ENCODE measurements around the gene BABAM2. TPM values are rescaled to one million over a fixed set of nuclear protein-coding genes. Genes with fewer than 3 reads are reported as not detected.

BABAM2 gene
- total and polyA plus RNA-seq, 2 experiments from 2014 or later: 17.8 to 21.5 TPM

- Mint-ChIP-seq H3K27ac (no peak overlapping the region), H3K9me3 (no peaks in the 10 kb centered on the region), H3K36me3 (ENCODE audit: low read depth) (no peaks in the 10 kb centered on the region), H3K4me1 (no peaks in the 10 kb centered on the region), H3K4me3 (no peak overlapping the region), H3K27me3 (ENCODE audit: insufficient read depth, low read depth, poor library complexity) (no peaks in the 10 kb centered on the region)
- H2AFZ ChIP-seq: no peak overlapping the region
- no peak overlapping the region for H3K27ac ChIP-seq (ENCODE audit: low read depth)
- ATAC-seq (no peak), DNase-seq (ENCODE audit: low spot score) (no peak)
- no peak overlapping the region for H3K4me2 ChIP-seq
- no peaks in the 10 kb centered on the region for H3K36me3 ChIP-seq (ENCODE audit: insufficient read depth)
- TF ChIP-seq CTCF (conservative IDR thresholded peaks at IDR 0.05; ENCODE audit: low read depth in 2 of 2) (no peak), POLR2AphosphoS5 (IDR thresholded peaks at IDR 0.05; ENCODE audit: low read depth) (no peak), STAT1 (IDR thresholded peaks at IDR 0.05; ENCODE audit: unreplicated experiment) (no peak), ZNF462 (CRISPR knock-in tag; IDR thresholded peaks at IDR 0.05) (no peak), EZH2 (IDR thresholded peaks at IDR 0.05; ENCODE audit: low read depth, unreplicated experiment) (no peak), CREB1 (CRISPR knock-in tag; IDR thresholded peaks at IDR 0.05; ENCODE audit: low read depth) (no peak), ETS1 (IDR thresholded peaks at IDR 0.05) (no peak), REST (IDR thresholded peaks at IDR 0.05; ENCODE audit: unreplicated experiment) (no peak), JUNB (IDR thresholded peaks at IDR 0.05; ENCODE audit: unreplicated experiment) (no peak), ZNF331 (CRISPR knock-in tag; IDR thresholded peaks at IDR 0.05; ENCODE audit: low read depth) (no peak), ZNF114 (CRISPR knock-in tag; IDR thresholded peaks at IDR 0.05) (no peak), EZH2phosphoT487 (IDR thresholded peaks at IDR 0.05; ENCODE audit: unreplicated experiment) (no peak), NANOG (IDR thresholded peaks at IDR 0.05; ENCODE audit: borderline replicate concordance) (no peak)
- H3F3A ChIP-seq (replicated peaks; ENCODE audit: low read depth): no peaks in the 10 kb centered on the region
- peaks cover 7% of the 10 kb centered on the region; the same call in 1 of the 2 replicates for H3K4me1 ChIP-seq (ENCODE audit: insufficient read depth)
- H3K4me3 ChIP-seq: no peak overlapping the region
- no peaks in the 10 kb centered on the region for H3K79me2 ChIP-seq (replicated peaks; ENCODE audit: insufficient read depth)
- H3K9me2 ChIP-seq (ENCODE audit: insufficient read depth): no peaks in the 10 kb centered on the region
- no peaks in the 10 kb centered on the region for H4K20me1 ChIP-seq (replicated peaks; ENCODE audit: insufficient read depth)
- no peaks in the 10 kb centered on the region for H3K27me3 ChIP-seq (ENCODE audit: insufficient read depth)
These were observed 23.7 kb downstream of the BABAM2 start for GRCh38 chr2:27914041-27914804.
